Inferior parietal cortex (tissue), 1 donor: ENCODE measurements around the gene SUGCT.

Source experiments
- DNase-seq: peaks from one replicate; pipeline ENCODE4 v3.0.0-alpha.2; 2016; ENCODE audit errors: extremely low spot score

Gene SUGCT

GRCh38 chr7:40866601-40867000 lies 731.8 kb downstream of the SUGCT start:
- DNase-seq, result no peak

- DNase-seq, result no peak
Measured at GRCh38 chr7:40870108-40870507, 735.3 kb downstream of the SUGCT start.

GRCh38 chr7:40873248-40873647 lies 738.4 kb downstream of the SUGCT start:
- no peak for DNase-seq

- DNase-seq, result no peak
Measured at GRCh38 chr7:40874756-40875155, 740.0 kb downstream of the SUGCT start.

- no peak for DNase-seq
Measured at GRCh38 chr7:40876601-40877000, 741.8 kb downstream of the SUGCT start.

- no peak for DNase-seq
Measured at GRCh38 chr7:40879941-40880543, 745.2 kb downstream of the SUGCT start.

- DNase-seq, result no peak
Measured at GRCh38 chr7:40880581-40880980, 745.8 kb downstream of the SUGCT start.

- no peak for DNase-seq
Measured at GRCh38 chr7:40881405-40881926, 746.7 kb downstream of the SUGCT start.

- no peak for DNase-seq
Measured at GRCh38 chr7:40882071-40882658, 747.4 kb downstream of the SUGCT start.

GRCh38 chr7:40883826-40884225 lies 749.0 kb downstream of the SUGCT start:
- no peak for DNase-seq

- no peak for DNase-seq
Measured at GRCh38 chr7:40884241-40884640, 749.4 kb downstream of the SUGCT start.

GRCh38 chr7:40885503-40885902 lies 750.7 kb downstream of the SUGCT start:
- no peak for DNase-seq

GRCh38 chr7:40887099-40887498 lies 752.3 kb downstream of the SUGCT start:
- no peak for DNase-seq

- DNase-seq, result no peak
Measured at GRCh38 chr7:40888499-40888898, 753.7 kb downstream of the SUGCT start.

- no peak for DNase-seq
Measured at GRCh38 chr7:40889099-40889498, 754.3 kb downstream of the SUGCT start.

- DNase-seq, result no peak
Measured at GRCh38 chr7:40889539-40889938, 754.7 kb downstream of the SUGCT start.

GRCh38 chr7:40890088-40890692 lies 755.4 kb downstream of the SUGCT start:
- DNase-seq, result no peak

GRCh38 chr7:40891232-40891631 lies 756.4 kb downstream of the SUGCT start:
- no peak for DNase-seq

GRCh38 chr7:40899151-40899550 lies 764.3 kb downstream of the SUGCT start:
- no peak for DNase-seq

GRCh38 chr7:40899636-40900507 lies 765.1 kb downstream of the SUGCT start:
- DNase-seq, result no peak

GRCh38 chr7:40903872-40904271 lies 769.1 kb downstream of the SUGCT start:
- DNase-seq, result no peak

- DNase-seq, result no peak
Measured at GRCh38 chr7:40907286-40907685, 772.5 kb downstream of the SUGCT start.
